ENCODE data around the gene PPIE. TPM values are rescaled to one million over a fixed set of nuclear protein-coding genes. Genes with fewer than 3 reads are reported as not detected.

Gene PPIE
- total and polyA plus RNA-seq, 7 experiments from 2014 or later: 52.3 to 119 (median 72.7) TPM

DNA sequence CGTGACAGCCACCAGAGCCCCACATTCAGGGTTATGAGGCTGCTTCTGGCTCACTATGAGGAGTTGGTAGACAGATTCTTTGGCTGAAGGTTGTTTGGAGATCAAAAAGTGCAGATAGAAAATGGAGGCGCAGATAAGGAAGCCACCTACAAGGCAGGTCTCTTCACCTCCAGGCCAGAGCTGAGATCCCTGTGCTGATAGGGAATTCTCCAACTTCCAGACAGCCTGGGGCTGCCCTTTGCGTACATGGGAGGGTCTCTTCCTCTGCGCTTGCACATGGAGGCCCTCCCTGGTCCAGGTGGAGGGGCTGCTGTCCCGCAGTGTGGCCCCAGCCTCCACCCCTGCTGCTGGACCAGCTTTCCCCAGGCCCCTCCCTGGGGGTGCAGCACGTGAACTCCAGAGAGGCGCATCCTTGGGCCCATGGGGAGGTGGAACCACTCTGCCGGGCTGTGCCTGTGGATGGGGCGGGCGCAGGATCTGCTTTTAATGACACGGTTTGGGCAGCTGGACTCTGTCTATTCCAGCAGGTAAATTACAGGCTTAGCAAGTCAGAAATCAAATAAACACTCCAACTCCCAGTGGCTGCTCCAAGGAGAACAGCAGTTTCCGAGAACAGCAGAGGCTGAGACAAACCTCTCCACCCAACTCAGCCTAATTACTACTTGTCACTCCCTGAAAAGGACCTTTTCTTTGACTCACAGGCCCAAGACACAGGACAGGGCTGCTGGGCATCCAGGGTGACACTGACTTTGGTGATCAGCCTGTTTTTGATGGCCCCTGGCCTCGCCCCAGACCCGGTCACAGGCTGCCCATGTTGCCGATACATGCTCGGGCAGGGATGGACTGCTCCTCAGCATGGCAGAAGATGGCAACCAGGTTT is 20.1 kb downstream of the PPIE start:
- H3K36me3 ChIP-seq (ENCODE audit: control insufficient read depth in 2 of 3, insufficient read depth in 3 of 3, low read length in 3 of 3): peaks cover 3 to 73% (median 21%) of the 10 kb centered on the region in 3 experiments
- intact Hi-C loops (cut with micrococcal nuclease): no loop called here
- Mint-ChIP-seq H3K36me3 (peaks cover 11 to 45% (median 17%) of the 10 kb centered on the region in 5 donors), H3K27ac (no peak overlapping the region), H3K4me1 (peaks cover 0 to 5% (median 0%) of the 10 kb centered on the region in 7 donors), H3K4me3 (no peak overlapping the region), H3K27me3 (no peaks in the 10 kb centered on the region), H3K9me3 (no peaks in the 10 kb centered on the region)
- H3K9me3 ChIP-seq (ENCODE audit: control insufficient read depth in 2 of 3, low read length in 3 of 3): no peaks in the 10 kb centered on the region
- H3K27me3 ChIP-seq (ENCODE audit: control insufficient read depth in 2 of 2, insufficient read depth in 2 of 2, low read length in 2 of 2): no peaks in the 10 kb centered on the region
- ATAC-seq (no peak), DNase-seq (no peak)
- CTCF ChIA-PET: no interaction called here
- POLR2A ChIA-PET: no interaction called here
- H3K4me1 ChIP-seq (ENCODE audit: control insufficient read depth in 2 of 2, insufficient read depth in 2 of 2, low read length in 2 of 2): no peaks in the 10 kb centered on the region
- no peak overlapping the region for H3K4me3 ChIP-seq (ENCODE audit: low read length)
- no peak overlapping the region for H3K27ac ChIP-seq (ENCODE audit: low read depth, low read length)

DNA sequence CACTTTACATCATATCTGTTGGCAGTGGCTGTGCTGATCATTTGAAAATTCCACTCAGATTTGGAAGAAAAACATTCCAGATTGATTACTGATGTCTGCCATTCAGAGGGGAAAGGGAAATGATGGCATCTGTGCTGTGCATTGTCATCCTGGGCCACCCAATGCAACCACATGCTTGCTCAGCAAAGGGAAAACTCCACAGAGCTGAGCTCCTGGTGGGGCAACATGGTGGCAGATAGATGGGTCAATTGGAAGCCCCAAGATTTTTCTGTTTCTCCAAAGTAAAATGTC is 20.7 kb downstream of the PPIE start:
- Histone ChIP-seq H3K4me3 (ENCODE audit: low read length) (no peak overlapping the region), H3K4me1 (ENCODE audit: control insufficient read depth in 2 of 2, insufficient read depth in 2 of 2, low read length in 2 of 2) (no peaks in the 10 kb centered on the region), H3K27me3 (ENCODE audit: control insufficient read depth in 2 of 2, insufficient read depth in 2 of 2, low read length in 2 of 2) (no peaks in the 10 kb centered on the region), H3K27ac (ENCODE audit: low read depth, low read length) (no peak overlapping the region), H3K36me3 (ENCODE audit: control insufficient read depth in 2 of 3, insufficient read depth in 3 of 3, low read length in 3 of 3) (peaks cover 0 to 68% (median 21%) of the 10 kb centered on the region in 3 experiments), H3K9me3 (ENCODE audit: control insufficient read depth in 2 of 3, low read length in 3 of 3) (no peaks in the 10 kb centered on the region)
- Mint-ChIP-seq H3K36me3 (peaks cover 9 to 40% (median 17%) of the 10 kb centered on the region in 5 donors), H3K27ac (no peak overlapping the region), H3K4me1 (peaks cover 0 to 5% (median 0%) of the 10 kb centered on the region in 7 donors), H3K27me3 (no peaks in the 10 kb centered on the region), H3K9me3 (no peaks in the 10 kb centered on the region), H3K4me3 (no peak overlapping the region)
- CTCF ChIA-PET: no interaction called here
- POLR2A ChIA-PET: no interaction called here
- intact Hi-C loops (cut with micrococcal nuclease): no loop called here
- no peak for DNase-seq
- ATAC-seq: no peak

DNA sequence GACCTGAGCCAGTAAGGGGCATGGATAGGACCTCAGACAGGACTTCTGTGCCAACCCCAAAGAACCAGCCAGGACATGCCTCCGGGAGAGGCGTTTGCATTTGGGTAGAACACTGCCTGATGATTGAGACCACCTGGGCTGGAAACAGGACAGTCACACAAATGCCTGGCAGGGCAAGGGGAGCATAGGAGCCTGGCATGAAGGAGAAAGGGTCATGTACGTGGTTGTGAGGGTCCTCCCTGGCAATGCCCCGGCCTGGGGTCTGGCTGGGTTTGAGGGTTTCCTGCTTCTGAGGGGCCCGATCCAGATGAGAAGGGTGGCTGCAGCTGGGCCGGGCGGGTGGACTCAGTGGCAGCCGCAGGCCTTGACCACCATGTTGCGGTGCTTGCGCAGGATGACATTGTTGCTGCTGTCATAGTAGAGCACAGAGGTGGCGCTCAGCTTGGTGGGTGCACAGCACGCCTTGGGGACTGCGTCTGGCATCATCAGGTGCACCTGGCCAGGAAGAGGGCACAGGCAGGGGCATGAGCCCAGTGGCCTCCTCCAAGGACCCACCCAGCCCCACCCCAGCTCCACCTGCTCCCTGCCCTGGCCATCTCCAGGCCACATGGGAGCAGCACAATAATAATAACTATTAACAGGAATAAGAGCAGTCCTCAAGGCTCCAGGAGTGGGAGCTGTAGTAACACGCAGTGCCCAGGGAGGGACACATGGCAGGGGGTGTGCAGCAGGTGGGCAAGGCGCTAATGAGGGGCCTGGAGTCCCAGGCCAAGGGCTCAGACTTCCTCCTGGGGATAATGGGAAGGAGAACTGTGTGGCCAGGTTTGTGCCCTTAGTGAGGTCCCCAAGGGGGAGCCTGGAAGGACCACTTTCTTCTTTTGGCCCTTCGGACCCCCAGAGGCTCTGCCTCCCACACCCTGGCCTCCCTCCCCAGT is 21.7 kb downstream of the PPIE start:
- Mint-ChIP-seq H3K4me3 (no peak overlapping the region), H3K27me3 (no peaks in the 10 kb centered on the region), H3K27ac (peak overlapping the region in 1 of 9 donors; percentile 25), H3K36me3 (peaks cover 9 to 33% (median 17%) of the 10 kb centered on the region in 5 donors), H3K9me3 (no peaks in the 10 kb centered on the region), H3K4me1 (peaks cover 0 to 5% (median 0%) of the 10 kb centered on the region in 7 donors)
- Histone ChIP-seq H3K27me3 (ENCODE audit: control insufficient read depth in 2 of 2, insufficient read depth in 2 of 2, low read length in 2 of 2) (no peaks in the 10 kb centered on the region), H3K27ac (ENCODE audit: low read depth, low read length) (no peak overlapping the region), H3K36me3 (ENCODE audit: control insufficient read depth in 2 of 3, insufficient read depth in 3 of 3, low read length in 3 of 3) (peaks cover 0 to 58% (median 16%) of the 10 kb centered on the region in 3 experiments), H3K4me1 (ENCODE audit: control insufficient read depth in 2 of 2, insufficient read depth in 2 of 2, low read length in 2 of 2) (no peaks in the 10 kb centered on the region), H3K4me3 (ENCODE audit: low read length) (no peak overlapping the region), H3K9me3 (ENCODE audit: control insufficient read depth in 2 of 3, low read length in 3 of 3) (no peaks in the 10 kb centered on the region)
- intact Hi-C loops (cut with micrococcal nuclease): no loop called here
- ChIA-PET CTCF (interaction anchor here (0.6 kb wide), 1 partner anchor 145 kb away, joined by 5 read pairs; no protein-coding TSS in a partner anchor), POLR2A (no interaction called here)
- ATAC-seq: no peak
- DNase-seq: no peak

DNA sequence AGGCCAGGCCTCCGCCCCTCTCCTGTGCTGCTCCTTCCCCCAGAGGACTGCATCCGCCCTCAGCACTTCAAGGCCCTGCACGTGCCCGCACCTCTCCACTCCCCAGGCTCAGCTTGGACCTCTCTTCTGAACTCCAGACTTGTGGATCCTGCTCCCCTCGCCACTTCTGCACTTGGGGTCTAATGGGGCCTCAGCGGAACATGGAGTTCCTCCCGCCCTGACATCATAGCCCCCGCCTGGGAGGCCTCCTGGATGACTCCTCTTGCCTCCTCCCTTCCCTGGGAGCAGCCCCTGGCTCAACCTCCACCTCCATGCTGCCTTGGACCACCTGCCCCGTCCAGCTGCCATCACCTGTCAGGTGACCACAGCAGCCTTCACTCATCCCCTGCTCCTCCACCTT is 22.3 kb downstream of the PPIE start:
- Mint-ChIP-seq H3K9me3 (no peaks in the 10 kb centered on the region), H3K4me3 (no peak overlapping the region), H3K4me1 (peaks cover 0 to 5% (median 0%) of the 10 kb centered on the region in 7 donors), H3K27me3 (no peaks in the 10 kb centered on the region), H3K36me3 (peaks cover 9 to 32% (median 17%) of the 10 kb centered on the region in 5 donors), H3K27ac (no peak overlapping the region)
- no peak overlapping the region for H3K27ac ChIP-seq (ENCODE audit: low read depth, low read length)
- peaks cover 0 to 51% (median 11%) of the 10 kb centered on the region in 3 experiments for H3K36me3 ChIP-seq (ENCODE audit: control insufficient read depth in 2 of 3, insufficient read depth in 3 of 3, low read length in 3 of 3)
- POLR2A ChIA-PET: no interaction called here
- CTCF ChIA-PET: no interaction called here
- no peak for DNase-seq
- no peaks in the 10 kb centered on the region for H3K9me3 ChIP-seq (ENCODE audit: control insufficient read depth in 2 of 3, low read length in 3 of 3)
- H3K4me1 ChIP-seq (ENCODE audit: control insufficient read depth in 2 of 2, insufficient read depth in 2 of 2, low read length in 2 of 2): no peaks in the 10 kb centered on the region
- intact Hi-C loops (cut with micrococcal nuclease): no loop called here
- no peak overlapping the region for H3K4me3 ChIP-seq (ENCODE audit: low read length)
- no peak for ATAC-seq
- no peaks in the 10 kb centered on the region for H3K27me3 ChIP-seq (ENCODE audit: control insufficient read depth in 2 of 2, insufficient read depth in 2 of 2, low read length in 2 of 2)

DNA sequence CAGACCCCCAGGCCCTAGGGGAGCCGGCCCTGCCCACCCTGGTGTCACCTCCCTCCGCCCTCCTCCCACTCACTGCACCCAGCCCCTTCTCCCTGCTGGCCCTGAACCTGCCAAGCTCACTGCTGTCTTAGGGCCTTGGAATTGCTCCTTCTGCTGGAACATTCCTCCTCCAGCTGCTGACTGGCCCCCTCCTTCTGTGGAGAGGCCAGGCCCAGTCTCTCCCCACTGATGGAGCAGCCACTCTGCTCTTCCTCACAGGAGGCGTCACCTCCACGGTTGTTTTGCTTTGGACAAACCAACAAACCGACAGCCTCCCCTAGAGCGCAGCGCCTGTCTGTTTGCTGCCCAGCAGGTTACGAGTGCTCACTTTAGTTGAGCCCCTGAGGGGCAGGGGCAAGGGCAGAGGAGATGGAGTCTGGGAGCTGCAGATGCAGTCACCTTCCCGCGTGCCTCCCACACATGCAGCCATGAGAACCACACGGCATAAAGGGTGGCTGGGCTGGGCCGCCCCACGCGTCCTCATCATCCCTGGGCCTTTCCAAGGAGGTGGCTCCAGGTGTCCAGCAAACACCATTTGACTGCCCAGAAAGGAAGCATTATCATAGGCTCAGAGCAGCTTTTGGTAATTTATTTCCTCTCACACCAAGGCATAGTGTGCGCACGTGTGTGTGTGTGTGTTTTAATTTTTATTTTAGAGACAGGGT is 23.0 kb downstream of the PPIE start:
- intact Hi-C loops (cut with micrococcal nuclease): no loop called here
- no peaks in the 10 kb centered on the region for H3K27me3 Mint-ChIP-seq
- no peaks in the 10 kb centered on the region for H3K9me3 Mint-ChIP-seq
- no peak overlapping the region for H3K27ac Mint-ChIP-seq
- H3K4me3 ChIP-seq (ENCODE audit: low read length): no peak overlapping the region
- no peaks in the 10 kb centered on the region for H3K27me3 ChIP-seq (ENCODE audit: control insufficient read depth in 2 of 2, insufficient read depth in 2 of 2, low read length in 2 of 2)
- peaks cover 0 to 5% (median 0%) of the 10 kb centered on the region in 7 donors for H3K4me1 Mint-ChIP-seq
- H3K4me1 ChIP-seq (ENCODE audit: control insufficient read depth in 2 of 2, insufficient read depth in 2 of 2, low read length in 2 of 2): no peaks in the 10 kb centered on the region
- DNase-seq: no peak
- peaks cover 8 to 29% (median 17%) of the 10 kb centered on the region in 5 donors for H3K36me3 Mint-ChIP-seq
- peaks cover 0 to 46% (median 6%) of the 10 kb centered on the region in 3 experiments for H3K36me3 ChIP-seq (ENCODE audit: control insufficient read depth in 2 of 3, insufficient read depth in 3 of 3, low read length in 3 of 3)
- H3K4me3 Mint-ChIP-seq: no peak overlapping the region
- no peaks in the 10 kb centered on the region for H3K9me3 ChIP-seq (ENCODE audit: control insufficient read depth in 2 of 3, low read length in 3 of 3)
- ATAC-seq: no peak
- no peak overlapping the region for H3K27ac ChIP-seq (ENCODE audit: low read depth, low read length)
- POLR2A ChIA-PET: no interaction called here
- CTCF ChIA-PET: no interaction called here
